WERI-Rb-1 (cell line): Measurements from ENCODE around the gene IFNK.

Experiments
- DNase-seq: peaks from one replicate; pipeline ENCODE4 v3.0.0-alpha.2; 2020
- H3K27ac ChIP-seq: fragments of 250-450 bp; sonication (Bioruptor Pico); 2 replicates; pipeline ENCODE4 v1.5.1; 2020; ENCODE audit warnings: mild to moderate bottlenecking, moderate library complexity
- H3K27me3 ChIP-seq: fragments of 250-450 bp; sonication (Bioruptor Pico); 2 replicates; pipeline ENCODE4 v1.5.1; 2021; ENCODE audit warnings: mild to moderate bottlenecking, low read depth, moderate library complexity; ENCODE audit not compliant: insufficient read depth, severe bottlenecking
- H3K36me3 ChIP-seq: fragments of 250-450 bp; sonication (Bioruptor Pico); 2 replicates; pipeline ENCODE4 v1.5.1; 2020; ENCODE audit warnings: mild to moderate bottlenecking, moderate library complexity
- H3K4me3 ChIP-seq: 2 replicates; pipeline ENCODE4 v1.5.1; 2011; ENCODE audit warnings: low read depth, mild to moderate bottlenecking, control low read depth, low read length
- H3K9me3 ChIP-seq: fragments of 250-450 bp; sonication (Bioruptor Pico); 2 replicates; pipeline ENCODE4 v1.5.1; 2021; ENCODE audit warnings: mild to moderate bottlenecking, moderate library complexity; ENCODE audit not compliant: severe bottlenecking
- CTCF ChIP-seq: IDR thresholded peaks from 2 replicates; pipeline ENCODE4 v1.5.1; 2011; ENCODE audit warnings: low read depth, mild to moderate bottlenecking, control low read depth, inconsistent platforms, low read length

IFNK gene

GRCh38 chr9:27573634-27574590, 49.8 kb downstream of the IFNK start:
- H3K27ac ChIP-seq, result peak overlapping the region; percentile 77
- DNase-seq, result peak; percentile 97
- no peaks in the 10 kb centered on the region for H3K27me3 ChIP-seq
- no peak for TF ChIP-seq CTCF
- peak overlapping the region; percentile 91 for H3K4me3 ChIP-seq
- no peaks in the 10 kb centered on the region for H3K9me3 ChIP-seq
- no peaks in the 10 kb centered on the region for H3K36me3 ChIP-seq
